Endothelial cell of hepatic sinusoid (primary cell): ENCODE data around the gene NELL2.
"Not testable (repeated sequence)": the region's sequence is repeated elsewhere in the genome, so short reads cannot be mapped to it uniquely, and the experiment has no call there.

ENCODE experiments used
- in situ Hi-C: cut with HindIII; loops from 2 replicates; pipeline ENCODE4 v1.10.0; 2017; ENCODE audit warnings: low sequenced_read_pairs

The NELL2 gene

GRCh38 chr12:44875954-44876543, at the start of gene NELL2:
NELL2 (minus strand) TSS chr12:44876315; CDS start chr12:44875869, 446 bp downstream.
- in situ Hi-C loops: no loop called here

GRCh38 chr12:44921736-44922135, 45.6 kb upstream of the NELL2 start:
- in situ Hi-C loops: loop anchor here (10.0 kb wide), 1 partner anchor 63 kb away; no protein-coding TSS in a partner anchor

GRCh38 chr12:44917141-44917540, 41.0 kb upstream of the NELL2 start:
- in situ Hi-C loops: no loop called here

- in situ Hi-C loops: no loop called here
Observed at GRCh38 chr12:44915958-44916357, 39.8 kb upstream of the NELL2 start.

GRCh38 chr12:44904321-44904720, 28.2 kb upstream of the NELL2 start:
- in situ Hi-C loops: no loop called here

- in situ Hi-C loops: not testable (repeated sequence)
Observed at GRCh38 chr12:44898108-44898507, 22.0 kb upstream of the NELL2 start.

GRCh38 chr12:44889926-44890325, 13.8 kb upstream of the NELL2 start:
- in situ Hi-C loops: no loop called here

GRCh38 chr12:44889162-44889561, 13.0 kb upstream of the NELL2 start:
- in situ Hi-C loops: no loop called here

GRCh38 chr12:44885902-44886301, 9.8 kb upstream of the NELL2 start:
- in situ Hi-C loops: no loop called here

GRCh38 chr12:44881197-44881596, 5.1 kb upstream of the NELL2 start:
- in situ Hi-C loops: no loop called here

GRCh38 chr12:44876544-44877410, 662 bp upstream of the NELL2 start:
- in situ Hi-C loops: no loop called here

- in situ Hi-C loops: no loop called here
Observed at GRCh38 chr12:44875417-44875953, 630 bp downstream of the NELL2 start.

- in situ Hi-C loops: no loop called here
Observed at GRCh38 chr12:44874981-44875416, 1.1 kb downstream of the NELL2 start.

- in situ Hi-C loops: no loop called here
Observed at GRCh38 chr12:44873898-44874297, 2.2 kb downstream of the NELL2 start.

- in situ Hi-C loops: no loop called here
Observed at GRCh38 chr12:44869503-44869902, 6.6 kb downstream of the NELL2 start.

- in situ Hi-C loops: no loop called here
Observed at GRCh38 chr12:44863867-44864266, 12.2 kb downstream of the NELL2 start.

- in situ Hi-C loops: no loop called here
Observed at GRCh38 chr12:44859998-44860689, 16.0 kb downstream of the NELL2 start.

- in situ Hi-C loops: no loop called here
Observed at GRCh38 chr12:44858226-44858855, 17.8 kb downstream of the NELL2 start.

GRCh38 chr12:44852483-44852882, 23.6 kb downstream of the NELL2 start:
- in situ Hi-C loops: no loop called here

- in situ Hi-C loops: no loop called here
Observed at GRCh38 chr12:44851586-44851985, 24.5 kb downstream of the NELL2 start.

GRCh38 chr12:44848703-44849085, 27.4 kb downstream of the NELL2 start:
- in situ Hi-C loops: no loop called here
